GM23338 (cell line): Measurements from ENCODE around the gene MRAS. TPM values are rescaled to one million over a fixed set of nuclear protein-coding genes. Genes with fewer than 3 reads are reported as not detected.
A peak's percentile ranks its signal among the peaks of the same experiment; 100 is the strongest.

ENCODE experiments used
- ATAC-seq: fragments of 200-7000 bp; cut with Tn5 transposase; 3 replicates; pipeline ENCODE4 v1.9.1; 2020
- DNase-seq: peaks from one replicate; pipeline ENCODE4 v3.0.0-alpha.2; 2015; ENCODE audit warnings: low spot score
- H2AFZ ChIP-seq: fragments of 200-600 bp; sonication (generic); 2 replicates; pipeline ENCODE4 v1.8.0; 2016; ENCODE audit warnings: antibody characterized with exemption, mild to moderate bottlenecking, moderate library complexity
- H3F3A ChIP-seq: fragments of 200-600 bp; sonication (generic); replicated peaks from 2 replicates; pipeline ENCODE4 v1.8.0; 2017; ENCODE audit warnings: antibody characterized with exemption, mixed run types, low read depth
- H3K27ac ChIP-seq: fragments of 200-600 bp; sonication (generic); 2 replicates; pipeline ENCODE4 v1.6.1; 2016; ENCODE audit warnings: low read depth
- H3K27me3 ChIP-seq: fragments of 200-600 bp; sonication (generic); 2 replicates; pipeline ENCODE4 v1.8.0; 2016; ENCODE audit warnings: mild to moderate bottlenecking, mixed run types, moderate library complexity; ENCODE audit not compliant: insufficient read depth
- H3K36me3 ChIP-seq: fragments of 200-600 bp; sonication (generic); 2 replicates; pipeline ENCODE4 v1.8.0; 2016; ENCODE audit warnings: mild to moderate bottlenecking; ENCODE audit not compliant: insufficient read depth
- H3K4me1 ChIP-seq: fragments of 200-600 bp; sonication (generic); 2 replicates; pipeline ENCODE4 v1.8.0; 2016; ENCODE audit warnings: mild to moderate bottlenecking, moderate library complexity; ENCODE audit not compliant: insufficient read depth
- H3K4me2 ChIP-seq: fragments of 200-600 bp; sonication (generic); 2 replicates; pipeline ENCODE4 v1.7.1; 2017; ENCODE audit warnings: mixed run types
- H3K4me3 ChIP-seq: fragments of 200-600 bp; sonication (generic); 2 replicates; pipeline ENCODE4 v1.6.1; 2016; ENCODE audit warnings: mixed run types
- H3K79me2 ChIP-seq: fragments of 200-600 bp; sonication (generic); replicated peaks from 2 replicates; pipeline ENCODE4 v1.8.0; 2017; ENCODE audit warnings: mild to moderate bottlenecking; ENCODE audit not compliant: insufficient read depth
- H3K9me2 ChIP-seq: fragments of 200-600 bp; sonication (generic); 2 replicates; pipeline ENCODE4 v1.8.0; 2017; ENCODE audit not compliant: insufficient read depth
- H4K20me1 ChIP-seq: fragments of 200-600 bp; sonication (generic); replicated peaks from 2 replicates; pipeline ENCODE4 v1.8.0; 2017; ENCODE audit warnings: mild to moderate bottlenecking; ENCODE audit not compliant: insufficient read depth
- H3K27ac Mint-ChIP-seq: 2 replicates; pipeline ENCODE4 v1.8.0; 2020; ENCODE audit warnings: inconsistent platforms, mild to moderate bottlenecking, moderate library complexity, mixed read lengths
- H3K27me3 Mint-ChIP-seq: 3 replicates; pipeline ENCODE4 v1.8.0; 2022; ENCODE audit warnings: low read depth, mild to moderate bottlenecking, moderate library complexity, mixed read lengths, inconsistent platforms; ENCODE audit not compliant: insufficient read depth, poor library complexity
- H3K36me3 Mint-ChIP-seq: 3 replicates; pipeline ENCODE4 v1.8.0; 2021; ENCODE audit warnings: low read depth, mild to moderate bottlenecking, inconsistent platforms, moderate library complexity, mixed read lengths
- H3K4me1 Mint-ChIP-seq: 3 replicates; pipeline ENCODE4 v1.8.0; 2020; ENCODE audit warnings: mild to moderate bottlenecking, inconsistent platforms, mixed read lengths
- H3K4me3 Mint-ChIP-seq: 3 replicates; pipeline ENCODE4 v1.8.0; 2021; ENCODE audit warnings: moderate library complexity, mild to moderate bottlenecking, inconsistent platforms, mixed read lengths
- H3K9me3 Mint-ChIP-seq: 3 replicates; pipeline ENCODE4 v1.8.0; 2020; ENCODE audit warnings: moderate library complexity, mild to moderate bottlenecking, inconsistent platforms, mixed read lengths
- CTCF ChIP-seq, 2 experiments: fragments of 200-600 bp in 1 of 2; sonication (generic) in 1 of 2; conservative IDR thresholded peaks; 2 replicates each; pipeline versions ENCODE4 v1.5.1 to v1.6.1; 2016 to 2017; ENCODE audit warnings: antibody characterized with exemption in 2 of 2, low read depth in 2 of 2, mild to moderate bottlenecking in 2 of 2, moderate library complexity in 1 of 2
- ETS1 ChIP-seq: IDR thresholded peaks from 2 replicates; pipeline ENCODE4 v1.6.1; 2016; ENCODE audit warnings: antibody characterized with exemption
- EZH2phosphoT487 ChIP-seq: fragments of 200-600 bp; sonication (generic); IDR thresholded peaks from one replicate; pipeline ENCODE4 v1.8.1; 2018; ENCODE audit warnings: antibody characterized with exemption; ENCODE audit not compliant: unreplicated experiment
- JUNB ChIP-seq: IDR thresholded peaks from one replicate; pipeline ENCODE4 v1.6.1; 2016; ENCODE audit warnings: antibody characterized with exemption; ENCODE audit not compliant: unreplicated experiment
- NANOG ChIP-seq: IDR thresholded peaks from 2 replicates; pipeline ENCODE4 v1.6.1; 2016; ENCODE audit warnings: antibody characterized with exemption, borderline replicate concordance
- POLR2AphosphoS5 ChIP-seq: IDR thresholded peaks from 2 replicates; pipeline ENCODE4 v1.6.1; 2016; ENCODE audit warnings: antibody characterized with exemption, low read depth
- REST ChIP-seq: IDR thresholded peaks from one replicate; pipeline ENCODE4 v1.6.1; 2018; ENCODE audit warnings: antibody characterized with exemption; ENCODE audit not compliant: unreplicated experiment
- ZNF331 ChIP-seq: fragments of 250-450 bp; sonication (Bioruptor Pico); IDR thresholded peaks from 2 replicates; pipeline ENCODE4 v1.5.0; 2020; ENCODE audit warnings: low read depth, mild to moderate bottlenecking, moderate library complexity
- polyA plus RNA-seq: library from polyadenylated mRNA; unstranded; fragments of >200 nt; fragmentation: Nextera tagmentation; extraction: Ambion mirVana; gene quantifications from 2 replicates; pipeline ENCODE4 v1.2.1, GENCODE V29; 2016
- total RNA-seq: library from RNA; depleted of rRNA; stranded (reverse); fragments of >200 nt; shearing (Covaris generic); gene quantifications from 2 replicates; pipeline ENCODE4 v1.2.3, GENCODE V29; 2014

MRAS gene
- total and polyA plus RNA-seq, 2 experiments from 2014 or later = 9.1 to 10.2 TPM

- Mint-ChIP-seq H3K27ac (no peak overlapping the region), H3K4me1 (peaks cover 19% of the 10 kb centered on the region), H3K36me3 (no peaks in the 10 kb centered on the region), H3K27me3 (peaks cover 12% of the 10 kb centered on the region), H3K9me3 (no peaks in the 10 kb centered on the region), H3K4me3 (peak overlapping the region; percentile 86)
- H4K20me1 ChIP-seq = no peaks in the 10 kb centered on the region
- H3K4me2 ChIP-seq = peak overlapping the region; percentile 92
- ATAC-seq (no peak), DNase-seq (no peak)
- H3K4me1 ChIP-seq = peaks cover 5% of the 10 kb centered on the region
- H3K27me3 ChIP-seq = no peaks in the 10 kb centered on the region; the same call in 1 of the 2 replicates
- no peak for TF ChIP-seq JUNB
- TF ChIP-seq POLR2AphosphoS5 = peak; percentile 37; the same call in 1 of the 2 replicates
- no peaks in the 10 kb centered on the region for H3F3A ChIP-seq
- H3K79me2 ChIP-seq = no peaks in the 10 kb centered on the region
- H3K36me3 ChIP-seq = no peaks in the 10 kb centered on the region
- 0 out of 2 replicates have a peak overlapping the region, but pooled peaks have one; percentile 60 for H2AFZ ChIP-seq
- H3K4me3 ChIP-seq = peak overlapping the region; percentile 68
- no peak overlapping the region for H3K27ac ChIP-seq
- H3K9me2 ChIP-seq = no peaks in the 10 kb centered on the region
Measured at GRCh38 chr3:138329984-138330293, 18.4 kb upstream of the MRAS start.

GRCh38 chr3:138331143-138331894 is 17.1 kb upstream of the MRAS start:
- peaks cover 16% of the 10 kb centered on the region for H3K4me1 ChIP-seq
- Mint-ChIP-seq H3K36me3 (no peaks in the 10 kb centered on the region), H3K27ac (no peak overlapping the region), H3K4me3 (no peak overlapping the region), H3K9me3 (no peaks in the 10 kb centered on the region), H3K4me1 (peaks cover 30% of the 10 kb centered on the region), H3K27me3 (peaks cover 12% of the 10 kb centered on the region)
- peak; percentile 35 for DNase-seq
- H3K36me3 ChIP-seq = no peaks in the 10 kb centered on the region
- no peak overlapping the region for H3K27ac ChIP-seq
- TF ChIP-seq CTCF (conservative IDR thresholded peaks at IDR 0.05; ENCODE audit: low read depth in 2 of 2) (peak; percentile 35 to 39), ZNF331 (CRISPR knock-in tag) (no peak), NANOG (no peak)
- H3F3A ChIP-seq = no peaks in the 10 kb centered on the region
- H3K4me2 ChIP-seq = no peak overlapping the region
- H3K79me2 ChIP-seq = no peaks in the 10 kb centered on the region
- H4K20me1 ChIP-seq = no peaks in the 10 kb centered on the region
- no peak overlapping the region for H2AFZ ChIP-seq
- no peak overlapping the region for H3K4me3 ChIP-seq
- ATAC-seq = no peak
- no peaks in the 10 kb centered on the region; the same call in 1 of the 2 replicates for H3K27me3 ChIP-seq
- no peaks in the 10 kb centered on the region for H3K9me2 ChIP-seq

- DNase-seq = peak; percentile 59
- H2AFZ ChIP-seq = no peak overlapping the region
Measured at GRCh38 chr3:138332472-138333073, 15.8 kb upstream of the MRAS start.

More at GRCh38 chr3:138332472-138333073, 15.8 kb upstream of the MRAS start:
- no peak overlapping the region for H3K27ac Mint-ChIP-seq
- Histone ChIP-seq H3K79me2 (no peaks in the 10 kb centered on the region), H3K9me2 (no peaks in the 10 kb centered on the region), H3K4me1 (peaks cover 25% of the 10 kb centered on the region), H3K36me3 (no peaks in the 10 kb centered on the region), H3K4me3 (no peak overlapping the region), H3K27ac (no peak overlapping the region), H3K4me2 (no peak overlapping the region), H4K20me1 (no peaks in the 10 kb centered on the region), H3F3A (no peaks in the 10 kb centered on the region), H3K27me3 (no peaks in the 10 kb centered on the region; the same call in 1 of the 2 replicates)
- peak; percentile 3; the same call in 1 of the 3 replicates for ATAC-seq
- TF ChIP-seq REST = no peak
- no peak for TF ChIP-seq NANOG
- TF ChIP-seq ETS1 = no peak
- peak; percentile 64 to 89 for TF ChIP-seq CTCF (conservative IDR thresholded peaks at IDR 0.05; ENCODE audit: low read depth in 2 of 2)
- no peak for TF ChIP-seq ZNF331 (CRISPR knock-in tag)
- no peak for TF ChIP-seq EZH2phosphoT487
- H3K9me3 Mint-ChIP-seq = no peaks in the 10 kb centered on the region
- H3K4me1 Mint-ChIP-seq = peaks cover 41% of the 10 kb centered on the region
- H3K27me3 Mint-ChIP-seq = peaks cover 12% of the 10 kb centered on the region
- H3K4me3 Mint-ChIP-seq = no peak overlapping the region
- no peaks in the 10 kb centered on the region for H3K36me3 Mint-ChIP-seq
